Activated T-cell treated with anti-CD3 and anti-CD28 coated beads, Interleukin-2, amount 50 U/mL, for 24 hours (primary cell): Measurements from ENCODE around the gene RHOF.
A peak's percentile ranks its signal among the peaks of the same experiment; 100 is the strongest.
"Not testable (repeated sequence)": the region's sequence is repeated elsewhere in the genome, so short reads cannot be mapped to it uniquely, and the experiment has no call there.

Source experiments
- DNase-seq: peaks from one replicate; pipeline ENCODE4 v3.0.0-alpha.2; 2020
- H3K27ac Mint-ChIP-seq: 2 replicates; pipeline ENCODE4 v1.8.0; 2020; ENCODE audit warnings: mild to moderate bottlenecking, mixed read lengths
- H3K27me3 Mint-ChIP-seq: 2 replicates; pipeline ENCODE4 v1.8.0; 2020; ENCODE audit warnings: mixed read lengths
- H3K36me3 Mint-ChIP-seq: 2 replicates; pipeline ENCODE4 v1.8.0; 2020; ENCODE audit warnings: low read depth, mixed read lengths
- H3K4me1 Mint-ChIP-seq: 2 replicates; pipeline ENCODE4 v1.8.0; 2020; ENCODE audit warnings: low read depth, mixed read lengths
- H3K4me3 Mint-ChIP-seq: 2 replicates; pipeline ENCODE4 v1.8.0; 2020; ENCODE audit warnings: mild to moderate bottlenecking, moderate library complexity, mixed read lengths
- H3K9me3 Mint-ChIP-seq: 2 replicates; pipeline ENCODE4 v1.8.0; 2020; ENCODE audit warnings: mixed read lengths

The RHOF gene

DNA sequence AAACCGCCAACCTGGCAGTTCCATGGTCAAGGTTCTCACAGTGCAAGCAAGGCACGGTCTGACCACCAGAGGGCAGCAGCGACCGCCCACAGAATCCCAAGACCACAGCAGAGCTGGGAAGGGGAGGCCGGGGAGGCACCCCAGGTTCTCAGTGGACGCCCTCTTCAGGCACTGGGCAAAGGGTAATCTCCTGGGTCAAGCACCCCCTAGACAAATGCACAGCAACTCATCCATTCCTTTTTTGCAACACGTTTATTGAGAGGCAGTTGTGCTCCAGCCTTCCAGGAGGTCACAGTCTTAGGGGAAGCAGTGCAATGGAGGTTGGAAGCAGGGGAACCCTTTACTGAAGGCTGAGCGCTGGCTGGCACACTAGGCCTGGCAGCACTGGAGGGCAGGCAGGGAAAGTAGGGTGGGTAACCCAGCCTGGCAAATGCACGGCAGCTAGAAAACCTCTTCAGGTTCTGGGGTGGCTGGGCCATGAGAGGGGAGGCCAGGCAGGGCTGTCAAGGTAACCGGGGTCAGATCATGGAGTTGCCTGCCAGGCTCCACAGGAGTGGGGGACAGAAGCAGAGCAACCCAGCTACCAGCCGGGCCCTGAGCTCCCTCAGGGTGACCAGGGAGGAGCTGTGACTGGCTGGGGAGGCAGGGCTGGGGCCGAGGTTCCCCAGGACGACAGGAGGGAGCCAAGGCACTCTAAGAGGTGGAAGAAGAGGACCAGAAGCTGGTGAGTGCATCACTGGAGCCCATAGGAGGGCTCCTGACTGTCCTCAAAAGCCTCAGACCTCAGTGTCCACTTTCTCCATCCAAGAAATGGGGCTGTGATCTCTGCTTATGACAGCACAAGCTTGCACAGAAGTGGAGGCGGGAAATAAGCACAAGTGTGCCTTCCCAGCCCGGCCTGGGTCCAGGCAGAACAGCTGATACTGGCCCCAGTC is 1.8 kb upstream of the RHOF start:
- H3K4me3 Mint-ChIP-seq = peak overlapping the region; percentile 96
- no peaks in the 10 kb centered on the region for H3K9me3 Mint-ChIP-seq
- H3K36me3 Mint-ChIP-seq = peaks cover 63% of the 10 kb centered on the region
- H3K27ac Mint-ChIP-seq = peak overlapping the region; percentile 97
- peak; percentile 91 for DNase-seq
- peaks cover 66% of the 10 kb centered on the region for H3K4me1 Mint-ChIP-seq
- no peaks in the 10 kb centered on the region for H3K27me3 Mint-ChIP-seq

DNA sequence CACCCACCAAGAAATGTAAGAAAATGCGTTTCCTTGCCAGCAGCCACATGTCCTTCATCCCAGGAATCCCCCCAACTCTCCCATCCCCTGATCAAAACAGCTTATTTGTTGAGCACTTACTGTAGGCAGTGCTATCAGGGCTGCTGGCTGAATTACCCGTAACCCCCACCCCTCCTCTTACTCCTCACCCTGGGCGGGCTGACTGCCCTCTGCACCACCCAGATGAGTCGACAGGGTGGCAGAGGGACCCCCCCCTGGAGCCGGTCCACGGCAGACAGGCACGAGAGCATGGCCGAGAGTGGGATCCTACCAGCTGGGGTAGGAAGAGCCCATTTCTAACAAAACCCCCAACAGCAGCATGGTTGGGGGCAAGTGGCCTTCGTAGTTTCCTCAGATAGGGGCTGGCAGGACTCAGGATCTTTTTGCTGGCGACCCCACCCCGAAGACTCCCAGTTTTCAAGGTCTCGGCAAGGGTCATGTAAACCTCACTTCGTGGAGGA is 1.1 kb upstream of the RHOF start:
- Mint-ChIP-seq H3K4me1 (peaks cover 73% of the 10 kb centered on the region), H3K4me3 (peak overlapping the region; percentile 96), H3K27me3 (no peaks in the 10 kb centered on the region), H3K9me3 (no peaks in the 10 kb centered on the region), H3K36me3 (peaks cover 70% of the 10 kb centered on the region), H3K27ac (peak overlapping the region; percentile 97)
- DNase-seq = no peak

DNA sequence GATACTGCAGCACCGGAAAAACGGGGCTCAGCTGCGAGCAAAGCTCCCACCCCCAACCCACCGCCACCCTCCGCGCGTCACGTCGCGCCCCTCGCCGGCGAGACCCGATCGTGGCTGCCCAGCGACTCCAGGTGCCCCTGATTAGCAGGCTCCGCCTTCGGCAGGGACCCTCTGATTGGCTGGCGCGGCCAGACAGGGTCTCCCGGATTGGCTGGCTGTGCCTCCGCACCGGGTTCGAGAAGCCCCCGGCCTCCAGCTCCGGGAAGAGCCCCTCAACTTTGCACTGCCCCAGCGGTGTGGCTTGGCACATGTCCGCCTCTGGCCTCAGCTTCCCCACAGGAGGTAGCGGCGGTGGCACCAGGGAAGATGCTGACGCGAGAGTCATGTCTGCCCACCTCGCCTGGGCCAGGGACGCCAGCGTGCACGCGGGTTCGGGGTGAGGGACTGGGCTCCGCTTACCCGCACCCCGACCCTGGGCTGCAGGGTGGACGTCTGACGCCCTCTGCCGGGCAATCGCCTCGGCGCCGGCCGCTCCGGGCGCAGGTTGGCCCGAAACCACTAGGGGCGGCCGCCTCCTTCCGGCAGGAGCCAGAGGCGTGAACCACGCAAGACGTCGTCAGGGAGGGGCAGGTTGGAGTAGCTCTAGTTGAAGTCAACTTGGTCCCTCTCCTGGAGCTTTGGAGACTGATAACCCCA is 498 bp upstream of the RHOF start:
- Mint-ChIP-seq H3K27me3 (no peaks in the 10 kb centered on the region), H3K9me3 (no peaks in the 10 kb centered on the region), H3K4me1 (peaks cover 75% of the 10 kb centered on the region), H3K36me3 (peaks cover 70% of the 10 kb centered on the region), H3K27ac (peak overlapping the region; percentile 97), H3K4me3 (peak overlapping the region; percentile 96)
- peak; percentile 99 for DNase-seq

DNA sequence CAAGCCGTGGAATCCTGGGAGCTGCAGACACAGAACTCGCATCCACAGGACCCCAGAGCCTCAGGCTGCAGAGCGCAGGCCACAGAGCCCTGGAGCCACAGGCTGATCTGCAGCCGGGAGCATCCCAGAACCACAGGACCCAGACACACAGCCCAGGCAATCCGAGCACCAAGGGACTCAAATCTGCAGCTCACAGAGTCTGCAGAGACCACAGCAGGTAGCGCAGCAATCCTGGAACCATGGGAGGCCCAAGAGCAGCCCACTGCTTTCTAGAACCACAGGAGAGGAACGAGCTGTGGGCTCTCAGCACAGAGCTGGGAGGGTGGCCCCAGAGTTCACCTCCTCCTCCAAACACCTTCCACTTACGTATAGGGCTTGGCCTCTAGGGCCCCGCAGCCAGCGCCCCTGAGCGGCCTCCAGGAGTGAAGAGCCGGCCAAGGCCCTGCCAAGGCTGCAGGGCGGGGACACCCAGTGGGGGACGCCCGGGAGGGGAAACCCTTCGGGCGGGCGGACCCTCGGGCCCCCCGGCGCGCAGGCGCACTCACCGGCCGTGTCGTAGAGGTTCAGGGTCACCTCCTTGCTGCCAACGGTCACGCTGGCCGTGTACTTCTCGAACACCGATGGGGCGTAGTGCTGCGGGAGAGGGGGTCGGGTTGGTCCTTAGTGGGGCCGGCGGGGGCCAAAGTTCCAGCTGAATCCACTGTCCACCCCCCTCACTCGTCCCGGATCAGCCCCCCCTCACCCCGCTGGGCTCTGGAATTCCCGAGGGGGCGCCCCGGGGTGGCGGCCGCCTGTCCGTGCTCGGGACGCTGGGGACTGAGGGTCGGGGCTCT is 665 bp downstream of the RHOF start:
- H3K9me3 Mint-ChIP-seq = no peaks in the 10 kb centered on the region

DNA sequence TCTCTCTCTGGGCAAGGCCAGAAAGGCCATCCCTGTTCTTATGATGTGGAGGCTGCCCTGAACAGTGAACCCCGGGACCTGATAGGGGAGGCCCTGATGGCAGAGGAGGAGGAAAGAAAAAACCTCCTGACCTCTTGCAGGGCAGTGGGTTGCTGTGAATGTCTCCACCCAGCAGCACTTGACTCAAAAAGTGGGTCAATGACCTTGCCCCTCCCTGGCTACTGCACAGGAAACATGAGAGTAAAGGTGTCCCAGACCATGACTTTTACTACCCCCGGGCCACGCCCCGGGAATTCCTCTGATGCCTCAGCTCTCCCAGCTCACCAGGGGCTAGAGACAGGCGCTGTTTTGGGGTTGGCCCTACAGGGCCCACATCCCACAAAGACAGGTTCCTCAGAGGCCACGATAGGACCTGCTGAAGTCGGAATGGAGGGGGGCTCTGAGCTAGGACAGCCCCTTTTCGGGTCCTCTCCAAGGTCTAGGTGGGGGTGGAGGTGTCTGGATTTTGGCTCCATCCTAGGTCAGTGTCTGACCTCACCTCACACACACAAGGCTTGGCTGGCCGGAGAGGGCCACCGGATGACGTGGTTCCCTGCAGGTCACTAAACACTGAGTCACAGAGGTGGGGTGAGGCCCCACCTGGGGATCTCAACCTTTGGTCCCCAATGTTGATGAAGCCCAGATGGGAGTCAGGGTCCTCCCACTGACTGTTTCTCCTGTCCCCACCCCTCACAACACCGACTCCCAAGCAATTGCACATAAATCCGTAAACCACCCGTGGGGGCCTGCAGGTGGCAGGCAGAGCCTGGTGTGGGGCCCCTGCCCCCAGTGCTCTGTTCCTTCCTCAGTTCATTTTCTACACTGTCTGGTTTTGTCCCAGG is 1.6 kb downstream of the RHOF start:
- Mint-ChIP-seq H3K4me1 (peaks cover 77% of the 10 kb centered on the region), H3K27me3 (no peaks in the 10 kb centered on the region), H3K4me3 (peak overlapping the region; percentile 96), H3K36me3 (peaks cover 72% of the 10 kb centered on the region), H3K27ac (peak overlapping the region; percentile 100), H3K9me3 (no peaks in the 10 kb centered on the region)
- DNase-seq = no peak

More for the DNA sequence above, 665 bp downstream of the RHOF start:
- peak overlapping the region; percentile 96 for H3K4me3 Mint-ChIP-seq
- H3K4me1 Mint-ChIP-seq = peaks cover 75% of the 10 kb centered on the region
- H3K27ac Mint-ChIP-seq = peak overlapping the region; percentile 100
- DNase-seq = peak; percentile 75
- H3K36me3 Mint-ChIP-seq = peaks cover 71% of the 10 kb centered on the region
- no peaks in the 10 kb centered on the region for H3K27me3 Mint-ChIP-seq

DNA sequence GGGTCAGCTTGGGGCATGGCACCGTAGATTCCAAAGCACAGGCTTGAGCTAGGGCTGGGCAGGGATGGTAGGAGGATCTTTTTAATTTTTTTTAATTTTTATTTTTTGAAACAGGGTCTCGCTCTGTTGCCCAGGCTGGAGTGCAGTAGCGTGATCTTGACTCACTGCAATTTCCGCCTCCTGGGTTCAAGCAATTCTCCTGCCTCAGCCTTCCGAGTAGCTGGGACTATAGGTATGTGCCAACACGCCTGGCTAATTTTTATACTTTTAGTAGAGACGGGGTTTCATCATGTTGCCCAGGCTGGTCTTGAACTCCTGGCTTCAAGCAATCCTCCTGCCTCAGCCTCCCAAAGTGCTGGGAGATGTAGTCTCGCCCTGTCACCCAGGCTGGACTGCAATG is 2.7 kb downstream of the RHOF start:
- not testable (repeated sequence) for DNase-seq, H3K9me3 Mint-ChIP-seq, H3K27me3 Mint-ChIP-seq
- H3K4me3 Mint-ChIP-seq = peak overlapping the region; percentile 96
- H3K4me1 Mint-ChIP-seq = peaks cover 79% of the 10 kb centered on the region
- H3K27ac Mint-ChIP-seq = peak overlapping the region; percentile 100
- H3K36me3 Mint-ChIP-seq = peaks cover 72% of the 10 kb centered on the region

DNA sequence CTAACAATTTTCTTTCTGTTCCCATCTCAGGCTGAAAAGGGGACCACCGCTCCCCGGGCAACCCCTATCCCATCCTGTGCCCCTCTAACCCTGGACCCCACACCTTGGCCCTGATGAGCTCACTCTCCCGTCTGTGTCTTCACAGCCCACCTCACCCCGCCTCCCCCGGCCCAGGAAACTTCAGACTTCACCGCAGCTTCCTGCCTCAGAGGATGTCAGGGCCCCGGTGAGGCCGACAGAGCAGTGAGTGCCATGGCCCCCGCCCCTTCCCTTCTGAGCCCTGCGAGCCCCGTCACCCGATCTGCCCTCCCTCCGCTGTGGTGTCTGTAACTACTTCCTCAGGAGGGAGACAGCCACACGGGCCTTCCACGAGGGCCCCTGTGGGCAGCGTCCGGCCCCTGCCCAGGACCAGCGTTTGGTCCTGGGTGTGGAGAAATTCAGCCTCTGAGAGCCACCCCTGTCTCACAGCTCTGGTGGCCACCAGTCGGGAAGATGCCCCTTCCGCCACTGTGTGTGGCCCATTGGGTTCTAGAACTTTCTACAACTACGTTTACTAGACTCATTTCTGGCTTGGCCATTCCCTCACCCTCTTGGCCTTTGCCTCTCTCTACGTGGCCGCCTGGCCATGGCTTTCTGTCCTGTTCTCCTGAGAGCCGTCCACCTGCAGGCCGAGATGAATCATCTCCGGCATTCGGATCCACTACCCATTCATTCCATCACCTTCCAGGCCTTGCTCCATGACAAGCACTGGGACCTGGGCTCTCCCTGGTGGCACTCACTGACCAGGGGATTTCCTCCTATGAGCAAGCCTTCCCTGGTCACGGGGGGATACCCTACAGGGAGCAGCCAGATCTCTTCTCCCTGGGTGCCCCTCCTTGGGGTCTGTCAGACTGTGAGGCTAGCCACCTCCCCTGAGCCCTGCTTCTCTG is 3.4 kb downstream of the RHOF start:
- DNase-seq = peak; percentile 92
- H3K27me3 Mint-ChIP-seq = no peaks in the 10 kb centered on the region
- peaks cover 71% of the 10 kb centered on the region for H3K36me3 Mint-ChIP-seq
- H3K9me3 Mint-ChIP-seq = no peaks in the 10 kb centered on the region
- H3K4me3 Mint-ChIP-seq = peak overlapping the region; percentile 96
- peak overlapping the region; percentile 100 for H3K27ac Mint-ChIP-seq
- H3K4me1 Mint-ChIP-seq = peaks cover 78% of the 10 kb centered on the region

DNA sequence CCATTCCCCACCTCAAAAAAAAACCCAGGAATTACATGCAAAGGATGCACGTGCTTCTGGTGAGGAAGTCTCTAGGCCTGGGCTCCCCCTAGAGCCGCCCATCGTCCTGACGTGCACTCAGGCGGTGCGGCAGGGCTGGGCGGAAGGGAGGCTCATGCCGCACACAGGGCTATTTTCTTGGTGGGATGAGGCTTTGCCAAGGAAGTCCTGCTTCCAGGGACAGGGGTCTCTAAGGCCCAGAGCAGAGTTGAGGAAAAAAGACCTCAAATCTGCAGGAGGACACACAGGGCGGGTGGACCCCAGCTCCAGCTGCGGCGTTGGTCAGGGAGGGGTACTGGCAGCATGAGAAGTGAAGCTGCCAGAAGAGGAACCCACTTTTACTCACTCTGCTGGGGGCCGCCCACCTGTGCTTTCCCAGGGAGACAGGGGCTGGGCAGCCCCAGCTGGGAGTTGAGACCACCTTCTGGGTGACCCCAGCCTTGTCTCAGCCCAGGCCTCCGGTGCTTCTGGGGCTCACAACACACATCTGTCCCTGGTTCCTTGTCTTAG is 4.2 kb downstream of the RHOF start:
- Mint-ChIP-seq H3K4me1 (peaks cover 78% of the 10 kb centered on the region), H3K36me3 (peaks cover 76% of the 10 kb centered on the region), H3K27ac (peak overlapping the region; percentile 100), H3K9me3 (no peaks in the 10 kb centered on the region), H3K4me3 (peak overlapping the region; percentile 96), H3K27me3 (no peaks in the 10 kb centered on the region)
- DNase-seq = peak; percentile 73

DNA sequence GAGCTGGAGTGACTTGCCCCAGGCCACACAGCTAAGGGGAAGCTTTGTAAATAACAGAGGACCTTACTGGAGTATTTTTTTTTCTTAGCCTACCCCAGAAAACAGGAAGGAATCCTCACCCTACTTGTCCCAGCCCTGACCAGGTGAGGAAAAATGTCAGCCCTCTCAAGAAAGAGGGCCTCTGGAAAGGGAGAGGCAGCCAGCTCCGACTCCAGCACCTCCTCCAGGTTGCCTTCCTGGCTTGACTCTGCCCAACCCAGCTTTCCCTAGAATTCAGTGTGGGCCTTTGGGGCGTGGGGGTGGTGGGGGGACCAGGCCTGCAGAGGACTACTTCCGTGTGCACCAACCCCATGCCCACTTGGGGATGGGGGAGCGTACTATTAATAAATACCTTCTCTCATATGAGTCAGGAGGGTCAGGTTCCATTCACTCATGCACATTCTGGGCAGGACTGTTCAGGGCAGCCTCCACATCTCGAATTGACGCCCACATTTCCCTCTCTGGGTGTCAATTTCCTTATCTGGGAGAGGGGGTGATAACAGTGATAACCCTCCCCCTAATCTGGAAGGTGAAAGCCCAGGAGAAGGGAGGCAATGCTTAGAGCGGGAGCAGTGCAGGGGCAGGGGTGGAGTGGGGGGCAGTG is 5.2 kb downstream of the RHOF start:
- Mint-ChIP-seq H3K27me3 (no peaks in the 10 kb centered on the region), H3K9me3 (no peaks in the 10 kb centered on the region), H3K27ac (peak overlapping the region; percentile 100), H3K4me1 (peaks cover 86% of the 10 kb centered on the region), H3K4me3 (peak overlapping the region; percentile 96), H3K36me3 (peaks cover 84% of the 10 kb centered on the region)
- DNase-seq = no peak

DNA sequence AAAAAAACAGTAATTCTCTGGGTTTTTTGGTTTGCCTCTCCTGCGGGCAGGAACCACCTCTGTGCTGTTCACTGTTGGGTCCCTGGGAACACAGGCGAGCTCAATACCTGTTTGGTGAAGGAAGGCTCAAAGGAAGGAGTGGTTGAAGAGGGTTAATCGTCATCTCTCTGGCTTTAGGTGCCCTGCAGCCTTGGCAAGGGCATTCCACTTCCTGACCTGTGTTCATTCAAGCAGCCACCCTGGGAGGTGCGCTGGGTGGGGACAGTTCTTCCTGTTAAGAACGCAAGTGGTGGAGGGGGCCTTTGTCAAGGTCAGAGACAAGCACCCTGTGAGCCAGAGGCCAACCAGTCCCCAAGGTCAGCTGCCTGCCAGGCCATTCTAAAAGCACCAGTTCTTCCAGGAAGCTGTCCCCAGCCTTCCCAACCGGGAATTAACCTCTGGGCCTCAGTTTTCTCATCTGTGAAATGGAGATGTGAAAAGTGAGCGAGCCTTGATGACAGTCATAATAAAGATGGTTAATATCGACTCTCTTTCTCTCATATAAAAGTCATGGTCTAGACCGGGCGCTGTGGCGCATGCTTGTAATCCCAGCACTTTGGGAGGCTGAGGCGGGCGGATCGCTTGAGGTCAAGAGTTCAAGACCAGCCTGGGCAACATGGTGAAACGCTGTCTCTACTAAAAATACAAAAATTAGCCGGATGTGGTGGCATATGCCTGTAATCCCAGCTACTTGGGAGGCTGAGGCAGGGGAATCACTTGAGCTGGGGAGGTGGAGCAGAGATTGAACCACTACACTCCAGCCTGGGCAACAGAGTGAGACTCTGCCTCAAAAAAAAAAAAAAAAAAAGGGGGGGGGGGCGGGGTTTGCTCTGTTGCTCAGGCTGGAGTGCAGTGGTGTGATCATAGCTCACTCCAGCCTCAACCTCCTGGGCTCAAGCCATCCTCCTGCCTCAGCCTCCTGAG is 6.1 kb downstream of the RHOF start:
- DNase-seq = peak; percentile 60
- no peaks in the 10 kb centered on the region for H3K9me3 Mint-ChIP-seq
- no peaks in the 10 kb centered on the region for H3K27me3 Mint-ChIP-seq
- H3K4me3 Mint-ChIP-seq = peak overlapping the region; percentile 96
- peaks cover 87% of the 10 kb centered on the region for H3K36me3 Mint-ChIP-seq
- peaks cover 92% of the 10 kb centered on the region for H3K4me1 Mint-ChIP-seq
- peak overlapping the region; percentile 100 for H3K27ac Mint-ChIP-seq

DNA sequence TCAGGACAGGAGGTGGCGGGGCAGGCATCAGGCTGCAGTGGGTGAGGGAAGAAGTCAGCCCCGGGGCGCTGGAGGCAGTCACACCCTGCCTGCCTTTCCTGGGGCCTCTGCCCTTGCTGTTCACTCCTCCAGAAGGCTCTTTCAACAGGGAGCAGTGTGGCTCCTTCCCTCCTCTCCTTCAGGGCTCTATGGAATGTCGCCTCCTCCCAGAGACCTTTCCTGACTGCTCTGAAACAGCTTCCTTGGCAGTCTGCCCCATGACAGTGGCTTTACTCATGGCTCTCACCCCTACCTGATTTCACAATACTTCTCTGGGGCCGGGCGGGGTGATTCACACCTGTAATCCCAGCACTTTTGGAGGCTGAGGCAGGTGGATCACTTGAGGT is 7.1 kb downstream of the RHOF start:
- H3K4me1 Mint-ChIP-seq = peaks cover 92% of the 10 kb centered on the region
- DNase-seq = peak; percentile 68
- H3K9me3 Mint-ChIP-seq = no peaks in the 10 kb centered on the region
- H3K4me3 Mint-ChIP-seq = peak overlapping the region; percentile 56
- H3K36me3 Mint-ChIP-seq = peaks cover 87% of the 10 kb centered on the region
- peak overlapping the region; percentile 100 for H3K27ac Mint-ChIP-seq
- no peaks in the 10 kb centered on the region for H3K27me3 Mint-ChIP-seq
